Upper lobe of left lung (tissue), 6 donors: ENCODE results near the gene NARF. TPM values are rescaled to one million over a fixed set of nuclear protein-coding genes. Genes with fewer than 3 reads are reported as not detected.

Source experiments
- ATAC-seq, 2 donors: fragments of 200-7000 bp; cut with Tn5 transposase; one replicate each; pipeline ENCODE4 v1.9.1; 2022; ENCODE audit warnings: mild to moderate bottlenecking in 2 of 2, moderate library complexity in 2 of 2; ENCODE audit not compliant: low FRiP score in 2 of 2
- DNase-seq, 2 donors: peaks; one replicate each; pipeline ENCODE4 v3.0.0-alpha.2; 2019 to 2020
- H3K27ac ChIP-seq, 4 donors: fragments of 200-600 bp; sonication (generic); one replicate each; pipeline ENCODE4 v1.5.1; 2016 to 2019
- H3K27me3 ChIP-seq, 4 donors: fragments of 200-600 bp; sonication (generic); one replicate each; pipeline ENCODE4 v1.5.1; 2017 to 2019
- H3K36me3 ChIP-seq, 4 donors: fragments of 200-600 bp; sonication (generic); one replicate each; pipeline ENCODE4 v1.5.1; 2016 to 2019
- H3K4me1 ChIP-seq, 4 donors: fragments of 200-600 bp; sonication (generic); one replicate each; pipeline ENCODE4 v1.5.1; 2018 to 2019
- H3K4me3 ChIP-seq, 4 donors: fragments of 200-600 bp; sonication (generic); one replicate each; pipeline ENCODE4 v1.5.1; 2017 to 2019; ENCODE audit warnings: mild to moderate bottlenecking in 2 of 4, moderate library complexity in 1 of 4
- H3K9me3 ChIP-seq, 4 donors: fragments of 200-600 bp; sonication (generic); one replicate each; pipeline ENCODE4 v1.5.1; 2018 to 2019
- CTCF ChIP-seq, 6 experiments: fragments of 450-650 bp in 4 of 6; fragments of 200-600 bp in 2 of 6; sonication (generic) in 2 of 6; IDR thresholded peaks; one replicate each; pipeline ENCODE4 v1.5.1; 2016 to 2019; ENCODE audit warnings: antibody characterized with exemption in 6 of 6
- EP300 ChIP-seq, 4 donors: sonication (generic); formaldehyde crosslinking; IDR thresholded peaks; one replicate each; pipeline ENCODE4 v1.5.1; 2017; ENCODE audit warnings: antibody characterized with exemption in 4 of 4, control low read depth in 2 of 4
- POLR2A ChIP-seq, 4 donors: fragments of 450-650 bp; IDR thresholded peaks; one replicate each; pipeline ENCODE4 v1.5.1; 2016 to 2017; ENCODE audit warnings: antibody characterized with exemption in 4 of 4, mild to moderate bottlenecking in 2 of 4
- POLR2AphosphoS5 ChIP-seq, 2 donors: sonication (generic); formaldehyde crosslinking; IDR thresholded peaks; one replicate each; pipeline ENCODE4 v1.5.1; 2017; ENCODE audit warnings: antibody characterized with exemption in 2 of 2
- WGBS, 2 donors: methylation state at CpG; one replicate each; pipeline ENCODE4 v1.1.5; 2017 to 2018; 5-methylcytosine and 5-hydroxymethylcytosine counted together
- total RNA-seq, 6 donors: library from RNA; depleted of rRNA in 4 of 6; stranded (reverse); fragments of >200 nt in 4 of 6; gene quantifications; one replicate each; pipeline versions ENCODE4 v1.1.0 to v1.2.1, GENCODE V29; 2016 to 2021
- donor health status: DM: no; HTN: no; CAD: no; lungs with moderate emphysema.
- donor health status: DM: no; HTN: yes; CAD: no; lungs with severe emphysema.

The NARF gene
- total RNA-seq, 6 donors from 2014 or later, result 28.9 to 77.8 (median 62.6) TPM

- Histone ChIP-seq H3K4me3 (no peak overlapping the region), H3K27me3 (no peaks in the 10 kb centered on the region), H3K27ac (no peak overlapping the region), H3K4me1 (peaks cover 4 to 13% (median 9%) of the 10 kb centered on the region in 4 donors), H3K36me3 (peaks cover 0 to 29% (median 7%) of the 10 kb centered on the region in 4 donors), H3K9me3 (no peaks in the 10 kb centered on the region)
- no peak for TF ChIP-seq POLR2AphosphoS5 (IDR thresholded peaks at IDR 0.05)
- no peak for TF ChIP-seq EP300 (IDR thresholded peaks at IDR 0.05)
- TF ChIP-seq POLR2A (IDR thresholded peaks at IDR 0.05), result no peak
- no peak for TF ChIP-seq CTCF (IDR thresholded peaks at IDR 0.05)
- ATAC-seq (no peak), DNase-seq (no peak)
- WGBS, 2 donors, result 89 to 90% methylated on average over 29 of the region's 29 CpGs
These were observed 45.7 kb upstream of the NARF start for GRCh38 chr17:82412535-82413520.

- H3K27me3 ChIP-seq, result no peaks in the 10 kb centered on the region
- no peak overlapping the region for H3K27ac ChIP-seq
- ATAC-seq (peak; percentile 78 to 85), DNase-seq (peak; percentile 65 to 94)
- TF ChIP-seq EP300 (IDR thresholded peaks at IDR 0.05) (no peak), CTCF (IDR thresholded peaks at IDR 0.05) (peak; percentile 45 to 70 (median 51)), POLR2A (IDR thresholded peaks at IDR 0.05) (peak in 1 of 4 donors; percentile 22)
- H3K9me3 ChIP-seq, result no peaks in the 10 kb centered on the region
- H3K4me1 ChIP-seq, result peaks cover 15 to 25% (median 20%) of the 10 kb centered on the region in 4 donors
- H3K4me3 ChIP-seq, result no peak overlapping the region
- WGBS, 2 donors, result 33 to 37% methylated on average over 36 to 37 of the region's 38 CpGs
- H3K36me3 ChIP-seq, result peaks cover 0 to 15% (median 1%) of the 10 kb centered on the region in 4 donors
These were observed 43.8 kb upstream of the NARF start for GRCh38 chr17:82414548-82415281.

- no peak overlapping the region for H3K27ac ChIP-seq
- peaks cover 0 to 17% (median 0%) of the 10 kb centered on the region in 4 donors for H3K36me3 ChIP-seq
- peaks cover 19 to 26% (median 23%) of the 10 kb centered on the region in 4 donors for H3K4me1 ChIP-seq
- no peaks in the 10 kb centered on the region for H3K9me3 ChIP-seq
- 94 to 95% methylated on average over 19 to 26 of the region's 26 CpGs for WGBS, 2 donors
- no peak overlapping the region for H3K4me3 ChIP-seq
- TF ChIP-seq POLR2A (IDR thresholded peaks at IDR 0.05) (no peak), POLR2AphosphoS5 (IDR thresholded peaks at IDR 0.05) (no peak), EP300 (IDR thresholded peaks at IDR 0.05) (no peak), CTCF (IDR thresholded peaks at IDR 0.05) (no peak)
- H3K27me3 ChIP-seq, result no peaks in the 10 kb centered on the region
- no peak for ATAC-seq
- peak in 1 of 2 donors; percentile 74 for DNase-seq
These were observed 43.2 kb upstream of the NARF start for GRCh38 chr17:82415336-82415735.

- no peaks in the 10 kb centered on the region for H3K27me3 ChIP-seq
- ATAC-seq (no peak), DNase-seq (no peak)
- H3K4me1 ChIP-seq, result peaks cover 19 to 26% (median 23%) of the 10 kb centered on the region in 4 donors
- peaks cover 0 to 21% (median 0%) of the 10 kb centered on the region in 4 donors for H3K36me3 ChIP-seq
- no peak overlapping the region for H3K4me3 ChIP-seq
- H3K27ac ChIP-seq, result no peak overlapping the region
- WGBS, 2 donors, result 91 to 92% methylated on average over 9 of the region's 9 CpGs
- no peaks in the 10 kb centered on the region for H3K9me3 ChIP-seq
- TF ChIP-seq EP300 (IDR thresholded peaks at IDR 0.05), result no peak
- TF ChIP-seq POLR2AphosphoS5 (IDR thresholded peaks at IDR 0.05), result no peak
- no peak for TF ChIP-seq CTCF (IDR thresholded peaks at IDR 0.05)
- TF ChIP-seq POLR2A (IDR thresholded peaks at IDR 0.05), result no peak
These were observed 42.8 kb upstream of the NARF start for GRCh38 chr17:82415786-82416185.
